GM10266 (cell line): ENCODE data around the gene SGK1.

ENCODE experiments used
- DNase-seq: peaks from one replicate; pipeline ENCODE4 v3.0.0; 2012; ENCODE audit errors: extremely low spot score
- TF ChIP-seq, protein P1 (sequence below): IDR thresholded peaks from 2 replicates; pipeline ENCODE4 v1.5.1; 2012; ENCODE audit warnings: mild to moderate bottlenecking, low read depth; ENCODE audit not compliant: control insufficient read depth, insufficient read depth; ENCODE audit errors: missing control alignments

The SGK1 gene

DNA sequence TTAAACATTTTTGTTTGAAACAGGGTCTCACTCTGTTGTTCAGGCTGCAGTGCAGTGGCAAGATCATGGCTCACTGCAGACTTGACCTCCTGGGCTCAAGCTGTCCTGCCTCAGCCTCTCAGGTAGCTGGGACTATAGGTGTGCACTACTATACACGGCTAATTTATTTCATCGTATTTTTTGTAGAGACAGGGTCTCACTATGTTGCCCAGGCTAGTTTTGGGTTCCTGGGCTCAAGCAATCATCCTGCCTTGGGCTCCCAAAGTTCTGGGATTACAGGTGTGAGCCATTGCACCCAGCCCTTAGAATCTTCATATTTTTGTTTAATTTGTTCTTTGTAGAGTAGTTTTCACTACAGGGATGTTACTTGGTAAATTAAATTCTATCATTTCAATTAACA lies 67.1 kb downstream of the SGK1 start:
- TF ChIP-seq, protein P1, sequence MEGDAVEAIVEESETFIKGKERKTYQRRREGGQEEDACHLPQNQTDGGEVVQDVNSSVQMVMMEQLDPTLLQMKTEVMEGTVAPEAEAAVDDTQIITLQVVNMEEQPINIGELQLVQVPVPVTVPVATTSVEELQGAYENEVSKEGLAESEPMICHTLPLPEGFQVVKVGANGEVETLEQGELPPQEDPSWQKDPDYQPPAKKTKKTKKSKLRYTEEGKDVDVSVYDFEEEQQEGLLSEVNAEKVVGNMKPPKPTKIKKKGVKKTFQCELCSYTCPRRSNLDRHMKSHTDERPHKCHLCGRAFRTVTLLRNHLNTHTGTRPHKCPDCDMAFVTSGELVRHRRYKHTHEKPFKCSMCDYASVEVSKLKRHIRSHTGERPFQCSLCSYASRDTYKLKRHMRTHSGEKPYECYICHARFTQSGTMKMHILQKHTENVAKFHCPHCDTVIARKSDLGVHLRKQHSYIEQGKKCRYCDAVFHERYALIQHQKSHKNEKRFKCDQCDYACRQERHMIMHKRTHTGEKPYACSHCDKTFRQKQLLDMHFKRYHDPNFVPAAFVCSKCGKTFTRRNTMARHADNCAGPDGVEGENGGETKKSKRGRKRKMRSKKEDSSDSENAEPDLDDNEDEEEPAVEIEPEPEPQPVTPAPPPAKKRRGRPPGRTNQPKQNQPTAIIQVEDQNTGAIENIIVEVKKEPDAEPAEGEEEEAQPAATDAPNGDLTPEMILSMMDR = no peak
- no peak for DNase-seq

DNA sequence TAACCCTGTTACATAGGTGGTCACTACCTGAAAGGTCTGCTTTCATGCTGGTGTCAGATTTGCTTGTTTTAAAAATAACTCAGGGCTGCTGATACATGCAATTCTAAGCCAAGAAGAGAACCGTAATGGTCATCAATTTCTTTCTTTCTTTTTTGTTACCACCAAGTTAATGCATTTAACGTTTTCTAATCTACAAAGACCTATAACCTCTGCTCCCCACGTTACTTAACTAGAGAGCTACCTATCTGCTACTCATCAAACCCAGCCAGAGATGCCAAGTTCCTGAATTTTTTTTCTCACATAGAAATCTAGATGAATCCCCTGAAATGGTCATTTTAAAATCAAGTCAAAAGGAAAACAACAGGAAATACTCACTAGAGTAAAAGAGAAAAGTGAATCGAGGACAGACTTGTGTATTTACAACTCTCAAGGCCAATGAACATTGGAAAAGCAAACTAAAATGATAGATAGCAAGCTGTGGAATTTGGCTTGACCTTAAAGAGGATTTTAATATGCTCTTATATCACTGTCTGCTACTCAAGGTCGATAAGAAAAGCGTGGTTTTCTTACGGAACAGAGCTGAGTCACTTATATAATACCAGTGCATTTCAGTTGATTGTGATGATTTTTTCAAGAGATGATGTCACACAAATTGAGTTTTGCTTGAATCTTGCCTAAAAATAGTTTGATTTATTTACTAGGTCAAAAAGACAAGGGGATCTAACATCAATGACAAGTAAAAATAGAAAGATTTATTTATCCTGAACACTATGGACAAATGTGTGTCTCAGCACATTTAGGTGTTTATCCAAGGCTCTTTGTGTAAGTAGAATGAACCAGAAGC lies 67.9 kb downstream of the SGK1 start:
- DNase-seq = no peak
- TF ChIP-seq, protein P1 = no peak

DNA sequence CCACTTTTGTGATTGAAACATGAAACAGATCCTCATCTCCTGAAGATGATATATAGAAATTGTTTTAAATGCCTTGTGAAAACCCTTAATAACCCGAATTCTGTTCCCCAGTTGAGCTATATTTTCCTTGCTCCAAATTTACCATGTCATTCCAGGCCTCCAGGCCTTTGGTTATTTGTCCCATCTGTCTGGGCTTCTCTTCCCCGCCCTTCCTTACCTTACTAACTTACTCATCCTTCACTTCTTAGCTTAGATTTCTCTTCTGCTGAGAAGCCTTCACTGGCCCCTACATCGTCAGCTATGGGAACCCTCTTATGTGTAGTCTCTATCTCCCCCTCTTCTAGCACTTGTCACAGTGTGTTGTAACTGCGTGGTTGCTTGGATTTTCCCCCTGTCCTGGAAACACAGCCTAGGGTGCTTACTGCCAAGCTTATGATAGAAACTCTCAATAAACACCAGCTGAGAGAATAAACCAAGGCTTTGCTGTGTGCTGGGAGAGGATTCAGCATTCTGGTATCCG lies 68.6 kb downstream of the SGK1 start:
- TF ChIP-seq, protein P1 = no peak
- DNase-seq = no peak

DNA sequence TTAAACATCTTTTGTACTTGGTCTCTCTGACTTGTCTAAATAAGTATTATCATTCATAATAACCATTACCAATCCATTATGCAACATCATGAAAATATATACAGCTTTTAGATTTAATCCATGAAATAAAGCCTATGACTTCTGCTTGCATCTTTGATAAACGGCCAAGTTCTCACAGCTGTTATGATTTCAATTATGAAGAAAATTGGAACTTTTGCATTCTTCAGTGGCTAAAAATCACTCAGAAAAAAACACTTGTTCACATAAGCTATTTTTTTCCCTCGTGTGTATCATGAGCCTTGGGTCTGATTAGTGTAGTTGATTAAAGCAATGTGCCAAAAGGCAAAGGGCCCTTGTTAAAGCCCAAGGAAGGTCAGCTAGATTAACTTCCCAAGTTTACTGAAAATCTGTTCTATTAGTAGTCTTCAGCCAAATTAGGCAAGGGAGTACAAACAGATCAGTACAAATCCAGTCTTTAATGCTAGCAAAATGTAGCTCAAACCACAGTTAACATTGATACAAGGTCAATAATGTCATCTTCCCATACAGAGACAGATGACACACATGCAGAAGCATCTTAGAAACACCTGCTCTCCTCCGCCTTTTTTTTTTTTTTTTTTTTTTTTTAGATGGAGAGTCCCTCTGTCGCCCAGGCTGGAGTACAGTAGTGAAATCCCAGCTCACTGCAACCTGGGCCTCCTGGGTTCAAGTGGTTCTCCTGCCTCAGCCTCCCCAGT lies 69.9 kb downstream of the SGK1 start:
- TF ChIP-seq, protein P1 = no peak
- DNase-seq = no peak

DNA sequence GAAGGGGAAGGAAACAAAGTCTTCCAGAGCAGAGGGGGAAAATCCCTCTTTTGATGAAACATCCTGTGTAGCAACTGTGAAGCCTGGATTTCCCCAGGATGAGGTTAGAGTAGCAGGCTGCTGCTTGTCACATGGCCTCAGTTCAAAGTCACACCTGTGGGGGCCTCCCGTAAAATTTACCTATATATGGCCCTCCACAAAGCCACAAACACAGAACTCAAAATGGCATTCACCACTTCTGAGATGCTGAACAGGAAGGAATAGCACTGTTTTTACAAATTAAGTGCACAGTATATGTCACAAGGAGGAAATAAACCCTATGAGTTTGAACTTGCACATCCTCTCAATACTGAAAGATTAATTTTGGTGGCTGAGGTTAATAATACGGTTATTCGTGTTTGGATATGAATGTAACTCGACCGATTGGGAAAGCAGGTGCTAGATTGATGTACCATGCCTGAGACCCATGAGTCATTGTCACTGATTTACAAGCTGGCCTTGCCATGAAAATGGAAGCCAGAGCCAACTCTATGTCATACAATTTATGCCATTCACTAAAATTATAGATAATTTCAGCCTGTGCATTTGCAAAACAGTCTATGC lies 70.6 kb downstream of the SGK1 start:
- peak; percentile 48 for DNase-seq
- TF ChIP-seq, protein P1 = no peak

DNA sequence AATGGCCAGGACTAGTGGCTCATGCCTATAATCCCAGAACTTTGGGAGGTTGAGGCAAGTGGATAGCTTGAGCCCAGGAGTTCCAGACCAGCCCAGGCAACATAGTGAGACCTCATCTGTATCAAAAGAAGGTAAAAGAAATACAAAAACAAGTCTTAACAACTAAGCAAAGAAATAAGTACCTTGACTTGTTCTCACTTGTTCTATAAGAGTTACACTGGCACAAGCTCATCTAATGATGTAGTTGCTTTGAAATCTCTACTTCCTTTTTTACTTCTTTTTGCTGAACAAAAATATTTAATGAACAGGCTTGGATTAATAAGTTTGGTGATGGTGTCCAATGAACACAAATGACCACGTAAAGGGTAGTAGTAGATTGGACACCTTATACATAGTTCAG lies 72.2 kb downstream of the SGK1 start:
- no peak for DNase-seq
- TF ChIP-seq, protein P1 = no peak
